Measurements from ENCODE around the gene AMBP.

AMBP gene

GRCh38 chr9:114037961-114038723, 40.0 kb downstream of the AMBP start:
- Histone ChIP-seq H3K9me3 (ENCODE audit: control insufficient read depth, low read length) (no peaks in the 10 kb centered on the region), H3K27ac (ENCODE audit: insufficient read depth, low read length, poor library complexity, severe bottlenecking) (no peak overlapping the region), H3K4me3 (ENCODE audit: insufficient read depth, low read depth, low read length, poor library complexity, severe bottlenecking) (no peak overlapping the region), H3K4me1 (ENCODE audit: control insufficient read depth, insufficient read depth, low read length, poor library complexity, severe bottlenecking) (no peaks in the 10 kb centered on the region), H3K36me3 (ENCODE audit: control insufficient read depth, insufficient read depth, low read length) (no peaks in the 10 kb centered on the region), H3K27me3 (replicated peaks; ENCODE audit: control insufficient read depth, insufficient read depth, low read length, poor library complexity, severe bottlenecking) (no peaks in the 10 kb centered on the region)
- no peak for DNase-seq

- no peaks in the 10 kb centered on the region for H3K36me3 ChIP-seq (ENCODE audit: control insufficient read depth, insufficient read depth, low read length)
- no peak for DNase-seq
Observed at GRCh38 chr9:114037249-114037648, 40.9 kb downstream of the AMBP start.

GRCh38 chr9:114035845-114036801, 42.0 kb downstream of the AMBP start:
- H3K27me3 ChIP-seq (replicated peaks; ENCODE audit: control insufficient read depth, insufficient read depth, low read length, poor library complexity, severe bottlenecking) = no peaks in the 10 kb centered on the region
- H3K27ac ChIP-seq (ENCODE audit: insufficient read depth, low read length, poor library complexity, severe bottlenecking) = no peak overlapping the region
- no peaks in the 10 kb centered on the region for H3K9me3 ChIP-seq (ENCODE audit: control insufficient read depth, low read length)
- no peak for DNase-seq
- H3K36me3 ChIP-seq (ENCODE audit: control insufficient read depth, insufficient read depth, low read length) = no peaks in the 10 kb centered on the region
- H3K4me1 ChIP-seq (ENCODE audit: control insufficient read depth, insufficient read depth, low read length, poor library complexity, severe bottlenecking) = no peaks in the 10 kb centered on the region
- H3K4me3 ChIP-seq (ENCODE audit: insufficient read depth, low read depth, low read length, poor library complexity, severe bottlenecking) = no peak overlapping the region

More at GRCh38 chr9:114037249-114037648, 40.9 kb downstream of the AMBP start:
- Histone ChIP-seq H3K4me3 (ENCODE audit: insufficient read depth, low read depth, low read length, poor library complexity, severe bottlenecking) (no peak overlapping the region), H3K27me3 (replicated peaks; ENCODE audit: control insufficient read depth, insufficient read depth, low read length, poor library complexity, severe bottlenecking) (no peaks in the 10 kb centered on the region), H3K4me1 (ENCODE audit: control insufficient read depth, insufficient read depth, low read length, poor library complexity, severe bottlenecking) (no peaks in the 10 kb centered on the region), H3K9me3 (ENCODE audit: control insufficient read depth, low read length) (no peaks in the 10 kb centered on the region), H3K27ac (ENCODE audit: insufficient read depth, low read length, poor library complexity, severe bottlenecking) (no peak overlapping the region)

- no peak overlapping the region for H3K4me3 ChIP-seq (ENCODE audit: insufficient read depth, low read depth, low read length, poor library complexity, severe bottlenecking)
- H3K27ac ChIP-seq (ENCODE audit: insufficient read depth, low read length, poor library complexity, severe bottlenecking) = no peak overlapping the region
- H3K9me3 ChIP-seq (ENCODE audit: control insufficient read depth, low read length) = no peaks in the 10 kb centered on the region
- H3K4me1 ChIP-seq (ENCODE audit: control insufficient read depth, insufficient read depth, low read length, poor library complexity, severe bottlenecking) = no peaks in the 10 kb centered on the region
- H3K27me3 ChIP-seq (replicated peaks; ENCODE audit: control insufficient read depth, insufficient read depth, low read length, poor library complexity, severe bottlenecking) = no peaks in the 10 kb centered on the region
- DNase-seq = no peak
- no peaks in the 10 kb centered on the region for H3K36me3 ChIP-seq (ENCODE audit: control insufficient read depth, insufficient read depth, low read length)
Observed at GRCh38 chr9:114035221-114035844, 42.8 kb downstream of the AMBP start.

GRCh38 chr9:114034661-114035062, 43.4 kb downstream of the AMBP start:
- no peak for DNase-seq
- Histone ChIP-seq H3K4me3 (ENCODE audit: insufficient read depth, low read depth, low read length, poor library complexity, severe bottlenecking) (no peak overlapping the region), H3K36me3 (ENCODE audit: control insufficient read depth, insufficient read depth, low read length) (no peaks in the 10 kb centered on the region), H3K9me3 (ENCODE audit: control insufficient read depth, low read length) (no peaks in the 10 kb centered on the region), H3K27me3 (replicated peaks; ENCODE audit: control insufficient read depth, insufficient read depth, low read length, poor library complexity, severe bottlenecking) (no peaks in the 10 kb centered on the region), H3K27ac (ENCODE audit: insufficient read depth, low read length, poor library complexity, severe bottlenecking) (no peak overlapping the region), H3K4me1 (ENCODE audit: control insufficient read depth, insufficient read depth, low read length, poor library complexity, severe bottlenecking) (no peaks in the 10 kb centered on the region)

- no peak overlapping the region for H3K4me3 ChIP-seq (ENCODE audit: insufficient read depth, low read depth, low read length, poor library complexity, severe bottlenecking)
- no peaks in the 10 kb centered on the region for H3K36me3 ChIP-seq (ENCODE audit: control insufficient read depth, insufficient read depth, low read length)
- H3K27me3 ChIP-seq (replicated peaks; ENCODE audit: control insufficient read depth, insufficient read depth, low read length, poor library complexity, severe bottlenecking) = no peaks in the 10 kb centered on the region
- H3K9me3 ChIP-seq (ENCODE audit: control insufficient read depth, low read length) = no peaks in the 10 kb centered on the region
- no peaks in the 10 kb centered on the region for H3K4me1 ChIP-seq (ENCODE audit: control insufficient read depth, insufficient read depth, low read length, poor library complexity, severe bottlenecking)
- no peak for DNase-seq
- no peak overlapping the region for H3K27ac ChIP-seq (ENCODE audit: insufficient read depth, low read length, poor library complexity, severe bottlenecking)
Observed at GRCh38 chr9:114034196-114034595, 43.9 kb downstream of the AMBP start.

- no peak for DNase-seq
- Histone ChIP-seq H3K27me3 (replicated peaks; ENCODE audit: control insufficient read depth, insufficient read depth, low read length, poor library complexity, severe bottlenecking) (no peaks in the 10 kb centered on the region), H3K9me3 (ENCODE audit: control insufficient read depth, low read length) (no peaks in the 10 kb centered on the region), H3K36me3 (ENCODE audit: control insufficient read depth, insufficient read depth, low read length) (no peaks in the 10 kb centered on the region), H3K4me3 (ENCODE audit: insufficient read depth, low read depth, low read length, poor library complexity, severe bottlenecking) (no peak overlapping the region), H3K27ac (ENCODE audit: insufficient read depth, low read length, poor library complexity, severe bottlenecking) (no peak overlapping the region), H3K4me1 (ENCODE audit: control insufficient read depth, insufficient read depth, low read length, poor library complexity, severe bottlenecking) (no peaks in the 10 kb centered on the region)
Observed at GRCh38 chr9:114033397-114034103, 44.5 kb downstream of the AMBP start.

GRCh38 chr9:114031948-114032840, 45.9 kb downstream of the AMBP start:
- H3K4me3 ChIP-seq (ENCODE audit: insufficient read depth, low read depth, low read length, poor library complexity, severe bottlenecking) = no peak overlapping the region
- H3K36me3 ChIP-seq (ENCODE audit: control insufficient read depth, insufficient read depth, low read length) = no peaks in the 10 kb centered on the region
- no peak overlapping the region for H3K27ac ChIP-seq (ENCODE audit: insufficient read depth, low read length, poor library complexity, severe bottlenecking)
- no peaks in the 10 kb centered on the region for H3K4me1 ChIP-seq (ENCODE audit: control insufficient read depth, insufficient read depth, low read length, poor library complexity, severe bottlenecking)
- no peaks in the 10 kb centered on the region for H3K9me3 ChIP-seq (ENCODE audit: control insufficient read depth, low read length)
- no peak for DNase-seq
- H3K27me3 ChIP-seq (replicated peaks; ENCODE audit: control insufficient read depth, insufficient read depth, low read length, poor library complexity, severe bottlenecking) = no peaks in the 10 kb centered on the region
